IPS-11a (cell line): Measurements from ENCODE around the gene SPATA2.
"Not testable (repeated sequence)": the region's sequence is repeated elsewhere in the genome, so short reads cannot be mapped to it uniquely, and the experiment has no call there.

Experiments used
- H3K4me3 ChIP-seq: one replicate; pipeline ENCODE4 v1.5.1; 2013; ENCODE audit warnings: low read depth, low read length, control low read depth

Gene SPATA2

DNA sequence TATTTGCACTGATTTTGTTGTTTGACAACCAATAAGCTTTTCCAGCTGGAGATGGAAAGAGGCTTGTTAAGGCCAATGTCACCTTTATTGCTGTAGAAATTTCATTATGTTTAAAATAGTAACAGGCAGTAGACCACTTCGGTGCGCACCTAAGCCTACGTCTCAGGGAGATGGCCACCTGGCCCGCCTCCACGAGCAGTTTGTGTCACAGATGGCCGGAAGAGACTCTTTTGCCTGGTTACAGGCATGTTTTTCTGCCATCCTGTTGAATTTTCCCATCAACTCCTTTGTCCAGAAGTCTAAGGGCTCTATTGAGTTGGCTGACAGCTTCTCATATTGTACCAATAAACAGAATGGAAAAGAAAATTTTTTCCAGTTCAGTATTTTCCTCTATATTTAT, 51.7 kb downstream of the SPATA2 start:
- H3K4me3 ChIP-seq = no peak overlapping the region

- no peak overlapping the region for H3K4me3 ChIP-seq
Observed at GRCh38 chr20:49862607-49863200, 52.6 kb downstream of the SPATA2 start.

DNA sequence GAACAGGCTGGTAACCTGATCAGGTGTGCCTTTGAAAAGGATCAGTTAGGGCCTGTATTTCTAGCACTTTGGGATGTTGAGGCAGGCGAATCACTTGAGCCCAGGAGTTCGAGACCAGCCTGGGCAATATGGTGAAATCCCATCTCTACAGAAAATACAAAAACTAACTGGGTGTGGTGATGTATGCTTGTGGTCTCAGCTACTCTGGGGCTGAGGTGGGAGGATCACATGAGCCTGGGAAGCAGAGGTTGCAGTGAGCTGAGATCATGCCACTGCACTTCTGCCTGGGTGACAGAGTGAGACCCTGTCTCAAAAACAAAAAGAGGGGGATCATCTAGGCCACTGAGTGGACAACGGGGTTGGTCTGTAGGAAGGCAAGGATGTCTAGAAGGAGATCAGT, 54.1 kb downstream of the SPATA2 start:
- H3K4me3 ChIP-seq = not testable (repeated sequence)

GRCh38 chr20:49859807-49860206, 55.5 kb downstream of the SPATA2 start:
- H3K4me3 ChIP-seq = no peak overlapping the region

DNA sequence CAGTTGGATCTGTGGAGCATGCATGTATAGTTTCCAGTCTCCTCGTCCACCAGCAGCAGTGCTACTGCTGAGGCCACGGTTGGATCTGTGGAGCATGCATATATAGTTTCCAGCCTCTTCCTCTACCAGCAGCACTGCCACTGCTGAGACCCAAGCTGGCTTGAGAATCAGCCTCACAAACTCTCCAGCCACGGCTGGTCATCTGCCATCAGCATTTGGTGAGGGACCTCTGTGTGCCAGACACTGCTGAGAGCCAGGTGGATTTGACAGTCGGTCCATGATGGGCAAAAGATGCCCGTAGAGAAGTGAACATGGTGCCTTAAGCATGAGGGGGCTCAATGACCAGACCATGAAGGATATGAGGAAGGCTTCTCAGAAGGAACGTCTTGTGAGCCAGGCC, 56.3 kb downstream of the SPATA2 start:
- no peak overlapping the region for H3K4me3 ChIP-seq

DNA sequence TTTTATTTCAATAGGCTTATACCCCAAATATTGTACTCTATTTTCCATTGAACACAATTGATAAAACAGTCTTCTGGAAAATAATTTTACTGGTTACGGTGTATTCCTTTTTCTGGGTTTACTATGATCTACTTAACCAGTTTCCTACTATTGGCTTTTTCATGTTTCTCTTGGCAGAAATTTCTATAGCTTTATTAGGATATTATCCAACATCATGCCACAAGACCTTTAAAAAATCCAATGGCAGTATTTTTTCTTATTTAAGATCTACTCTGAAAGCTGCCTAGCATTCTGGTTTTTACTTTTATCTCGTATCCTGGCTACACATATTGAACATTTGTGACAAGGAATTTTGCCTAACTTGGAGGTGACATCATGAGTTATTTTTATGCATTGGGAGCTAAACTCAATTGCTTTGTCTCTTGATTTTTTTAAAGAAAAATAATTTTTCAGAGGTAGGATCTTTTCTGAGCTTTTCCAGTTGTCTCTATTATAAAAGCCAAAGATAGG, 57.2 kb downstream of the SPATA2 start:
- no peak overlapping the region for H3K4me3 ChIP-seq

DNA sequence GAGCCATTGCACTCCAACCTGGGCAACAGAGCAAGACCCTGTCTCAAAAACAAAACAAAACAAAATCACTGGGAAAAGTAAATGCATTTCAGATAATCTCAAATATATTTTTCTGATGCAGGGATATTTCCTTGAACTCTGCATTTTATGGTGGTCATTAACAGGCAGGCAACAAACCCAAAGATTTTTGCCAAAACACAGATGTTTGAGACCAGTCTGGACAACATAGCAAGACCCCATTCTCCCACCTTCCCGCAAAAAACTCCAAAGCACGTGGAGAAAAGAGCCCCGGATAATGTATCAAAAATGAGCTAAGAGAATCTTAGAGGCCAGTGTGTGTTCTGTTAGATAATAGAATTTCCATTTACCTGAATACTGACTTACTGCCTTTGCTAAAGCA, 58.4 kb downstream of the SPATA2 start:
- H3K4me3 ChIP-seq = no peak overlapping the region

DNA sequence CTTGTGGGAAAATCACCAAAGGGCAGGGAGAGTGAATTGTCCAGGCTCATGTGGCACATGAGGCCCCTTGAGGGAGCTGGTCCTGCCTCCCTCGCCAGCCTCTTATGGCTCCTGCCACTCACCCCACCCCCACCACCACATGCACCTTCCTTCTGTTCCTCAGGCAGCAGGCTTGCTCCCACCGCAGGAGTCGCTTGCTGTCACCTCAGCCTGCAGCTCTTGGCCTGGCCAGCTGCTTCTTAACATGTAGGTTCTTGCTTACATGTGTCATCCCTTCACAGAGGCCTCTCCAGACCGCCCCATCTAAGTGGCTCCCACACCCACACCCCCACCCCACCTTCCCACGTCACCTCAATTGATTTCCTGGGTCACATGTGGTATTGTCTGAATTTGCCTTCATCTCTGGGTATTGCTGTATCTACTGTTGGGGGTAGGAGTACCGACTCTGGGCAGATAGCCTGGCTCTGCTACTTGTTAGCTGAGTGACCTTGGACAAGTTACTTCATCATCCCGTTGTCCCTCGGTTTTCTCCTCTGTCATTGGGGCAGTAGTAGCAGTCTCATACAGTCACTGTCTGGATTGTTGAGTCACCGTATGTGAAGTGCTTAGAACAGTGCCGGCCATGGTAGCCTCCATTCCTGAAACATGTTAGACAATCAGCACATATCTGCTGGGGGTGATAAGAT, 61.0 kb downstream of the SPATA2 start:
- H3K4me3 ChIP-seq = no peak overlapping the region

DNA sequence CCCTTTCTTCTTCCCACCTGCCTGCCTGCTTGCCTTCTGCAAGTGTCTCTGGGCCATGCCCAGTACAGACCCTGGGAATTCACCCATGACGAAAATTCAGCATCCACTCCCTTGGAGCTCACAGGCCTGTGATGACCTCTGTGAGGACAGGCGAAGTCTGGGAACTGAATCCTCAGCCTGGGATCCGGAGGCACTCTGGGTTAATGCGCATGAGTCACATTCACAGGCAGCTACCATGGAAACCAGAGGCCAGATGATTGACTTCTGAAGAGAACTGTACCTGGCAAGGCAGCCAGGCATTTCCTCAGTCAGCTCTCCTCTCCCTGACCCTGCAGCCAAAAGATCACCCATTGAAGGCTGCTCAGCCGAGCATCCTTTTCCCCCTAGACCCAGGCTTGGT, 61.7 kb downstream of the SPATA2 start:
- H3K4me3 ChIP-seq = no peak overlapping the region
